ENCODE results near the gene LARP1.
"Not testable (repeated sequence)": the region's sequence is repeated elsewhere in the genome, so short reads cannot be mapped to it uniquely, and the experiment has no call there.

The LARP1 gene

DNA sequence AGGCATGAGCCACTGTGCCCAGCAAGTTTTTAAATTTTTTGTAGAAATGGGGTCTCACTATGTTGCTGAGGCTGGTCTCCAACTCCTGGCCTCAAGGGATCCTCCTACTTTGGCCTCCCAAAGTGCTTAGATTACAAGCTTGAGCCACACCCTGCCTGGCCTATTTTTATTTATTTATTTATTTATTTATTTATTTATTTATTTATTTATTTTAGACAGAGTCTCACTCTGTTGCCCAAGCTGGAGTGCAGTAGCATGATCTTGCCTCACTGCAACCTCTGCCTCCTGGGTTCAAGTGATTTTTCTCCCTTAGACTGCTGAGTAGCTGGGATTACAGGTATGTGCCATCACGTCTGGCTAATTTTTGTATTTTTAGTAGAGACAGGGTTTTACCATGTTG is 18.8 kb upstream of the LARP1 start:
- not testable (repeated sequence) for H3K4ac ChIP-seq (ENCODE audit: low read depth, low read length); DNase-seq; H3K9me3 ChIP-seq (ENCODE audit: insufficient read depth, low read depth, low read length); H4K12ac ChIP-seq (ENCODE audit: low read depth, low read length); H2AK5ac ChIP-seq (ENCODE audit: low read length); H3K79me1 ChIP-seq (ENCODE audit: low read length); H2BK12ac ChIP-seq (ENCODE audit: low read length); H3K14ac ChIP-seq (ENCODE audit: low read length); H2BK5ac ChIP-seq (ENCODE audit: low read depth, low read length, poor library complexity); H3K4me3 ChIP-seq (ENCODE audit: low read depth, low read length); H3K4me2 ChIP-seq (ENCODE audit: low read length); H2BK120ac ChIP-seq (ENCODE audit: insufficient read depth, low read length, poor library complexity); H3K79me2 ChIP-seq (ENCODE audit: control insufficient read depth, insufficient read depth, low read length, poor library complexity); H3K9ac ChIP-seq (ENCODE audit: low read length); H2AFZ ChIP-seq (ENCODE audit: insufficient read depth, low read length, poor library complexity); H3K23ac ChIP-seq (ENCODE audit: low read length); H4K91ac ChIP-seq (ENCODE audit: low read depth, low read length); H3K18ac ChIP-seq (ENCODE audit: low read length); H3K27ac ChIP-seq (ENCODE audit: low read depth, low read length); H3K36me3 ChIP-seq (ENCODE audit: control insufficient read depth in 1 of 2, insufficient read depth in 2 of 2, low read length in 2 of 2); H3K27me3 ChIP-seq (ENCODE audit: insufficient read depth, low read length); H3K4me1 ChIP-seq (ENCODE audit: control insufficient read depth in 1 of 2, insufficient read depth in 2 of 2, low read length in 2 of 2); H4K8ac ChIP-seq (ENCODE audit: low read depth, low read length)
- WGBS (ENCODE audit: extremely low coverage, insufficient coverage, insufficient read length), result no CpG with 5 or more reads among the region's 1 CpG

GRCh38 chr5:154737667-154738320 is 17.4 kb upstream of the LARP1 start:
- Histone ChIP-seq H2BK120ac (ENCODE audit: insufficient read depth, low read length, poor library complexity) (no peak overlapping the region), H3K79me1 (ENCODE audit: low read length) (no peaks in the 10 kb centered on the region), H4K8ac (ENCODE audit: low read depth, low read length) (no peak overlapping the region), H3K4ac (ENCODE audit: low read depth, low read length) (no peak overlapping the region), H4K91ac (ENCODE audit: low read depth, low read length) (no peak overlapping the region), H2AFZ (ENCODE audit: insufficient read depth, low read length, poor library complexity) (no peak overlapping the region), H3K27ac (ENCODE audit: low read depth, low read length) (no peak overlapping the region), H3K18ac (ENCODE audit: low read length) (no peak overlapping the region), H3K36me3 (ENCODE audit: control insufficient read depth in 1 of 2, insufficient read depth in 2 of 2, low read length in 2 of 2) (no peaks in the 10 kb centered on the region), H3K9me3 (ENCODE audit: insufficient read depth, low read depth, low read length) (no peaks in the 10 kb centered on the region), H3K23ac (ENCODE audit: low read length) (no peak overlapping the region), H4K12ac (ENCODE audit: low read depth, low read length) (no peak overlapping the region), H3K27me3 (ENCODE audit: insufficient read depth, low read length) (no peaks in the 10 kb centered on the region), H3K79me2 (ENCODE audit: control insufficient read depth, insufficient read depth, low read length, poor library complexity) (no peaks in the 10 kb centered on the region), H3K14ac (ENCODE audit: low read length) (no peak overlapping the region), H2AK5ac (ENCODE audit: low read length) (no peak overlapping the region), H3K9ac (ENCODE audit: low read length) (no peak overlapping the region), H3K4me3 (ENCODE audit: low read depth, low read length) (no peak overlapping the region), H2BK5ac (ENCODE audit: low read depth, low read length, poor library complexity) (no peak overlapping the region), H3K4me1 (ENCODE audit: control insufficient read depth in 1 of 2, insufficient read depth in 2 of 2, low read length in 2 of 2) (peaks cover 0 to 3% of the 10 kb centered on the region in 2 experiments), H2BK12ac (ENCODE audit: low read length) (no peak overlapping the region), H3K4me2 (ENCODE audit: low read length) (no peak overlapping the region)
- no CpG with 5 or more reads among the region's 6 CpGs for WGBS (ENCODE audit: extremely low coverage, insufficient coverage, insufficient read length)
- no peak for DNase-seq

DNA sequence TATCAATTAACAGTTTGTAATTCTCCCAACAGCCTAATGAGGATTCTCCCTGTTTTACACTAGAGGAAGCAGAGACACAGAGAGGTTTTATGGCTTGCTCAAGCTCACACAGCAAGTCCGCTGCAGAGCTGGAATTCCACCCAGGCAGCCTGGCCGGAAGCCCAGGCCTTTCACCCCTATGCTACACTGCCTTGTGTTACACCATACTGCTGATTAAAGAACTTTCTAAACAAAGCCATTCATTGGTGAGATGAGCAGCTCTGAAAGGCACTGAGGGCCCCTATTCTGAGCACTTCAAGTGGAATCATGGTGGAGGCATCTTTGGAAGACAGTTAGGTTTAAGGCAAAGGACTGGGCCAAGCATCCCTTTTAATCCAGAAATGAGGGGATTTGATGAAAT is 14.7 kb upstream of the LARP1 start:
- H3K4me2 ChIP-seq (ENCODE audit: low read length), result no peak overlapping the region
- H3K4me3 ChIP-seq (ENCODE audit: low read depth, low read length), result no peak overlapping the region
- no peak overlapping the region for H2BK5ac ChIP-seq (ENCODE audit: low read depth, low read length, poor library complexity)
- H3K14ac ChIP-seq (ENCODE audit: low read length), result no peak overlapping the region
- H3K36me3 ChIP-seq (ENCODE audit: control insufficient read depth in 1 of 2, insufficient read depth in 2 of 2, low read length in 2 of 2), result no peaks in the 10 kb centered on the region
- H4K91ac ChIP-seq (ENCODE audit: low read depth, low read length), result no peak overlapping the region
- WGBS (ENCODE audit: extremely low coverage, insufficient coverage, insufficient read length), result no CpG with 5 or more reads among the region's 2 CpGs
- no peaks in the 10 kb centered on the region for H3K79me1 ChIP-seq (ENCODE audit: low read length)
- H4K8ac ChIP-seq (ENCODE audit: low read depth, low read length), result no peak overlapping the region
- H3K27ac ChIP-seq (ENCODE audit: low read depth, low read length), result no peak overlapping the region
- no peak overlapping the region for H3K9ac ChIP-seq (ENCODE audit: low read length)
- no peak overlapping the region for H3K23ac ChIP-seq (ENCODE audit: low read length)
- H3K4me1 ChIP-seq (ENCODE audit: control insufficient read depth in 1 of 2, insufficient read depth in 2 of 2, low read length in 2 of 2), result peaks cover 0 to 3% of the 10 kb centered on the region in 2 experiments
- no peak overlapping the region for H4K12ac ChIP-seq (ENCODE audit: low read depth, low read length)
- H3K9me3 ChIP-seq (ENCODE audit: insufficient read depth, low read depth, low read length), result no peaks in the 10 kb centered on the region
- no peak overlapping the region for H2AFZ ChIP-seq (ENCODE audit: insufficient read depth, low read length, poor library complexity)
- H3K18ac ChIP-seq (ENCODE audit: low read length), result no peak overlapping the region
- no peak overlapping the region for H2BK120ac ChIP-seq (ENCODE audit: insufficient read depth, low read length, poor library complexity)
- no peak overlapping the region for H3K4ac ChIP-seq (ENCODE audit: low read depth, low read length)
- H3K27me3 ChIP-seq (ENCODE audit: insufficient read depth, low read length), result no peaks in the 10 kb centered on the region
- no peak overlapping the region for H2BK12ac ChIP-seq (ENCODE audit: low read length)
- H3K79me2 ChIP-seq (ENCODE audit: control insufficient read depth, insufficient read depth, low read length, poor library complexity), result no peaks in the 10 kb centered on the region
- H2AK5ac ChIP-seq (ENCODE audit: low read length), result no peak overlapping the region
- DNase-seq, result peak; percentile 72 to 86

GRCh38 chr5:154740957-154741356 is 14.2 kb upstream of the LARP1 start:
- Histone ChIP-seq H3K27ac (ENCODE audit: low read depth, low read length) (no peak overlapping the region), H3K9ac (ENCODE audit: low read length) (no peak overlapping the region), H2AK5ac (ENCODE audit: low read length) (no peak overlapping the region), H3K27me3 (ENCODE audit: insufficient read depth, low read length) (no peaks in the 10 kb centered on the region), H2BK12ac (ENCODE audit: low read length) (no peak overlapping the region), H3K14ac (ENCODE audit: low read length) (no peak overlapping the region), H2BK5ac (ENCODE audit: low read depth, low read length, poor library complexity) (no peak overlapping the region), H3K4me1 (ENCODE audit: control insufficient read depth in 1 of 2, insufficient read depth in 2 of 2, low read length in 2 of 2) (peaks cover 0 to 3% of the 10 kb centered on the region in 2 experiments), H2AFZ (ENCODE audit: insufficient read depth, low read length, poor library complexity) (no peak overlapping the region), H3K79me1 (ENCODE audit: low read length) (no peaks in the 10 kb centered on the region), H4K8ac (ENCODE audit: low read depth, low read length) (no peak overlapping the region), H3K18ac (ENCODE audit: low read length) (no peak overlapping the region), H3K4me2 (ENCODE audit: low read length) (no peak overlapping the region), H4K91ac (ENCODE audit: low read depth, low read length) (no peak overlapping the region), H4K12ac (ENCODE audit: low read depth, low read length) (no peak overlapping the region), H3K4ac (ENCODE audit: low read depth, low read length) (no peak overlapping the region), H3K9me3 (ENCODE audit: insufficient read depth, low read depth, low read length) (no peaks in the 10 kb centered on the region), H3K4me3 (ENCODE audit: low read depth, low read length) (no peak overlapping the region), H3K79me2 (ENCODE audit: control insufficient read depth, insufficient read depth, low read length, poor library complexity) (no peaks in the 10 kb centered on the region), H2BK120ac (ENCODE audit: insufficient read depth, low read length, poor library complexity) (no peak overlapping the region), H3K36me3 (ENCODE audit: control insufficient read depth in 1 of 2, insufficient read depth in 2 of 2, low read length in 2 of 2) (no peaks in the 10 kb centered on the region), H3K23ac (ENCODE audit: low read length) (no peak overlapping the region)
- no CpG with 5 or more reads among the region's 5 CpGs for WGBS (ENCODE audit: extremely low coverage, insufficient coverage, insufficient read length)
- DNase-seq, result no peak
